Common myeloid progenitor, CD34-positive (primary cell): ENCODE measurements around the gene MTAP.

ENCODE experiments used
- CTCF ChIA-PET: fragments of 350-600 bp; sonication (Branson Sonifier 250); formaldehyde crosslinking; loops from one replicate; lab custom pipeline; 2021; ENCODE audit warnings: antibody characterized with exemption; lab: Charles Lee
- POLR2A ChIA-PET: fragments of 350-600 bp; sonication (Branson Sonifier 250); formaldehyde crosslinking; loops from one replicate; lab custom pipeline; 2021; ENCODE audit warnings: antibody characterized with exemption; lab: Charles Lee
- DNase-seq, 3 donors: peaks; one replicate each; pipeline versions ENCODE4 v3.0.0 to v3.0.0-alpha.2; 2013
- H3K27ac ChIP-seq, 2 experiments: 1 replicate in 1 of 2; 2 replicates in 1 of 2; pipeline ENCODE4 v1.7.0; 2013; ENCODE audit warnings: inconsistent platforms in 2 of 2, low read length in 2 of 2, mild to moderate bottlenecking in 2 of 2, low read depth in 1 of 2, moderate library complexity in 1 of 2; ENCODE audit not compliant: severe bottlenecking in 2 of 2, insufficient read depth in 1 of 2, poor library complexity in 1 of 2
- H3K27me3 ChIP-seq, 5 experiments: replicated peaks in 2 of 5; 1 replicate in 3 of 5; 2 replicates in 2 of 5; pipeline versions ENCODE4 v1.6.1 to v1.7.0; 2013; ENCODE audit warnings: low read length in 4 of 5, mild to moderate bottlenecking in 2 of 5, moderate library complexity in 2 of 5, inconsistent platforms in 1 of 5; ENCODE audit not compliant: insufficient read depth in 5 of 5, control insufficient read depth in 4 of 5
- H3K36me3 ChIP-seq, 4 experiments: 1 replicate in 2 of 4; 2 replicates in 2 of 4; pipeline versions ENCODE4 v1.6.1 to v1.7.0; 2013; ENCODE audit warnings: low read length in 3 of 4, control low read depth in 1 of 4, mild to moderate bottlenecking in 1 of 4; ENCODE audit not compliant: control insufficient read depth in 4 of 4, insufficient read depth in 4 of 4
- H3K4me1 ChIP-seq, 4 experiments: 1 replicate in 3 of 4; 2 replicates in 1 of 4; pipeline versions ENCODE4 v1.6.1 to v1.7.1; 2013; ENCODE audit warnings: low read length in 3 of 4, mild to moderate bottlenecking in 3 of 4, control low read depth in 1 of 4, inconsistent platforms in 1 of 4, moderate library complexity in 1 of 4; ENCODE audit not compliant: control insufficient read depth in 4 of 4, insufficient read depth in 4 of 4; ENCODE audit errors: control extremely low read depth in 1 of 4
- H3K4me3 ChIP-seq, 7 experiments: 1 replicate in 4 of 7; 2 replicates in 3 of 7; pipeline versions ENCODE4 v1.5.1 to v1.7.0; 2013; ENCODE audit warnings: mild to moderate bottlenecking in 7 of 7, low read length in 6 of 7, moderate library complexity in 6 of 7, inconsistent platforms in 2 of 7, low read depth in 2 of 7, control low read depth in 1 of 7; ENCODE audit not compliant: insufficient read depth in 4 of 7, control insufficient read depth in 1 of 7; ENCODE audit errors: extremely low read depth in 1 of 7
- H3K9me3 ChIP-seq, 5 experiments: 1 replicate in 4 of 5; 2 replicates in 1 of 5; pipeline versions ENCODE4 v1.6.1 to v1.7.1; 2013; ENCODE audit warnings: low read length in 4 of 5, mild to moderate bottlenecking in 2 of 5, inconsistent platforms in 1 of 5, low read depth in 1 of 5, moderate library complexity in 1 of 5; ENCODE audit not compliant: control insufficient read depth in 4 of 5, insufficient read depth in 2 of 5; ENCODE audit errors: control extremely low read depth in 1 of 5
- WGBS: methylation state at CpG from one replicate; pipeline ENCODE4 v1.1.5; 2013; ENCODE audit not compliant: insufficient coverage; 5-methylcytosine and 5-hydroxymethylcytosine counted together

Gene MTAP

DNA sequence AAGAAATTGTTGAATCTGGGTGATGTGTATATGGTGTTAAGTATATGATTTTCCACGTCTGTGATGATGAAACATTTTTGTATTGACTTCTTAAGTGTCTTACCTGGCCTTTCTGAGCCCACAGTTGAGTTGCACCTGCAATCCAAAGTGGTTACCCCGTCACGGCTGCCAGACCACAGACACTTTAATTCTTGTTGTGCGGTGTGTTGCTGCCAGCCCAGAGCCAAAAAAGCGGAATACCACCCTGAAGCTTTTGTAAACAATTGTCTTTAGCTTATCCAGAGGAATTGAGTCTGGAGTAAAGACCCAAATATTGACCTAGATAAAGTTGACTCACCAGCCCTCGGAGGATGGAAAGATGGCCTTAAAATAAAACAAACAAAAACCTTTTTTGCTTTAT lies 35.1 kb downstream of the MTAP start:
- Histone ChIP-seq H3K4me1 (no peaks in the 10 kb centered on the region), H3K4me3 (no peak overlapping the region), H3K36me3 (peaks cover 58 to 93% (median 76%) of the 10 kb centered on the region in 4 experiments), H3K9me3 (peaks cover 0 to 44% (median 13%) of the 10 kb centered on the region in 5 experiments), H3K27ac (no peak overlapping the region), H3K27me3 (no peaks in the 10 kb centered on the region)
- no peak for DNase-seq
- ChIA-PET POLR2A (no interaction called here), CTCF (interaction anchor here (1.5 kb wide), 1 partner anchor 12 kb away, joined by 3 read pairs; no protein-coding TSS in a partner anchor)
- 97% methylated on average over 5 of the region's 6 CpGs for WGBS

DNA sequence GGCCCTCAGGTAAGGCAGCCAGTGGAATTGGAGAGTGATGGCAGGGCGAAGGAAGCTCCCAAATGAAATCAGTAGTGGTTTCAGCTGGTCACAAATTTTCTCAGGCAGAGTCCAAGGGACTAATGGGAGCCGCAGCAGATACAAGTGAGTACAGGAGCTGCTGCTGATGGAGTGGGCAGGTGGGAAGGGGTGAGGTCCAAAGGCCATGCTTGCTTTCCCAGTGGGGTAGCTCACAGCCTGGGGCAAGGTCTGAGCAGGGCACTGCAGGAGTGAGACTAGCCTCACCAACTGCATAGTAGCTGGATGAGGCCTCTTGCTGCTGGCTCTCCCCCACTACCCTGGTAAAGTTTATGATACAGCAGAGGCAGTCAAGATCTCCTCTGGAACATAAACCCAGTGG lies 38.2 kb downstream of the MTAP start:
- POLR2A ChIA-PET = no interaction called here

DNA sequence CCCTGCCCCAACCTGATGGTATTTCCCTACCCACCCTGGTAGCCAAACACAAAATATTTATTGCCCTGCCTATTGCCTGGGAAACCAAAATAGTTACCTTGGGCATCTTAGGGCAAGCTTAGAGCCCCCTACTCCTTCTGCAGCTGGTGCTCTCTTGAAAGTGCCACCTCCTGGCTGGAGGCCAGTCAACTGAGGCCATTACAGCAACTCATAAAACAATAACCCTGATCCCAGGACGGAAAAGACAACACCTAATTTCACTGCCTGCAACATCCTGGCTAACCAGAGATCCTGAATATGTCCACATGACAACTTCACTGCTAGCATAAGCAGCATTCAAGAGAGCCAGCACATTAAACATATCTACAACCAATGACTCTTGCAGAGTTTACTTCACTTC lies 38.7 kb downstream of the MTAP start:
- Histone ChIP-seq H3K27me3 (no peaks in the 10 kb centered on the region), H3K36me3 (peaks cover 36 to 57% (median 49%) of the 10 kb centered on the region in 4 experiments), H3K27ac (no peak overlapping the region), H3K9me3 (peaks cover 4 to 43% (median 11%) of the 10 kb centered on the region in 5 experiments), H3K4me1 (no peaks in the 10 kb centered on the region), H3K4me3 (peak overlapping the region in 1 of 7 experiments; percentile 47)
- ChIA-PET CTCF (interaction anchor here (0.6 to 1.1 kb wide), 2 partner anchors 25 to 285 kb away, joined by 3 read pairs; no protein-coding TSS in a partner anchor), POLR2A (no interaction called here)
- DNase-seq = no peak
- 100% methylated on average over 1 of the region's 1 CpG for WGBS

More for the DNA sequence above, 38.2 kb downstream of the MTAP start:
- Histone ChIP-seq H3K9me3 (peaks cover 2 to 43% (median 11%) of the 10 kb centered on the region in 5 experiments), H3K4me1 (no peaks in the 10 kb centered on the region), H3K4me3 (no peak overlapping the region), H3K36me3 (peaks cover 36 to 62% (median 52%) of the 10 kb centered on the region in 4 experiments), H3K27ac (no peak overlapping the region), H3K27me3 (no peaks in the 10 kb centered on the region)
- 100% methylated on average over 2 of the region's 2 CpGs for WGBS
- DNase-seq = no peak
- CTCF ChIA-PET = interaction anchor here (0.6 to 1.1 kb wide), 2 partner anchors 24 to 285 kb away, joined by 3 read pairs; no protein-coding TSS in a partner anchor

DNA sequence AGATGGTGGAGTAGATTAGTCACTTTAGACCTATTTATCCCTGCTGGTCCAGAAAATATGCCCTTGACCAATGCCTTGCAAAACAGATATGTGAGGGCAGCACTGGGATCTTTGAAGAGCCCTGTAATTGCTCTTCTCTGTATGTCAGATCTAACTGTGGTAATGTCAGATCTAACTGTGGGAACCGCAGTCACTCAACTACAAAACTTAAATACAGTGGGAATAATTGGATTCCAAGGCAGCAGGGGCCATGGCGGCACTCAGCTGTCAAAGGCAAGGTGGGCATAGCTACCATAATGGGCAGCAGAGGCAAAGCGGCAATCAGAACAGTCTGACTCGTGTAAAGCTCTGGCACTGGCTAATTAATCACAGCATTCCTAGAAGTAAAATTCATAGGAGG lies 46.2 kb downstream of the MTAP start:
- ChIA-PET CTCF (no interaction called here), POLR2A (no interaction called here)
- WGBS = 95% methylated on average over 4 of the region's 4 CpGs

GRCh38 chr9:21852754-21853153 lies 50.3 kb downstream of the MTAP start:
- WGBS = 100% methylated on average over 1 of the region's 3 CpGs
- H3K9me3 ChIP-seq = peaks cover 0 to 11% (median 7%) of the 10 kb centered on the region in 5 experiments
- H3K36me3 ChIP-seq = peaks cover 13 to 66% (median 44%) of the 10 kb centered on the region in 4 experiments
- H3K27ac ChIP-seq = no peak overlapping the region
- H3K4me1 ChIP-seq = no peaks in the 10 kb centered on the region
- DNase-seq = no peak
- no peak overlapping the region for H3K4me3 ChIP-seq
- CTCF ChIA-PET = no interaction called here
- POLR2A ChIA-PET = no interaction called here
- H3K27me3 ChIP-seq = no peaks in the 10 kb centered on the region

More for the DNA sequence above, 46.2 kb downstream of the MTAP start:
- DNase-seq = no peak
- peaks cover 0 to 19% (median 10%) of the 10 kb centered on the region in 5 experiments for H3K9me3 ChIP-seq
- peaks cover 5 to 37% (median 18%) of the 10 kb centered on the region in 4 experiments for H3K36me3 ChIP-seq
- H3K27me3 ChIP-seq = no peaks in the 10 kb centered on the region
- no peak overlapping the region for H3K27ac ChIP-seq
- H3K4me1 ChIP-seq = no peaks in the 10 kb centered on the region
- H3K4me3 ChIP-seq = peak overlapping the region in 1 of 7 experiments; percentile 13

GRCh38 chr9:21853414-21853813 lies 51.0 kb downstream of the MTAP start:
- ChIA-PET CTCF (no interaction called here), POLR2A (no interaction called here)
- Histone ChIP-seq H3K9me3 (peaks cover 0 to 5% (median 4%) of the 10 kb centered on the region in 5 experiments), H3K27me3 (no peaks in the 10 kb centered on the region), H3K4me1 (no peaks in the 10 kb centered on the region), H3K4me3 (no peak overlapping the region), H3K36me3 (peaks cover 17 to 69% (median 45%) of the 10 kb centered on the region in 4 experiments), H3K27ac (no peak overlapping the region)
- no peak for DNase-seq
- no CpG with 5 or more reads among the region's 2 CpGs for WGBS

GRCh38 chr9:21854119-21854518 lies 51.7 kb downstream of the MTAP start:
- no peaks in the 10 kb centered on the region for H3K27me3 ChIP-seq
- H3K27ac ChIP-seq = no peak overlapping the region
- peaks cover 22 to 69% (median 48%) of the 10 kb centered on the region in 4 experiments for H3K36me3 ChIP-seq
- H3K4me1 ChIP-seq = no peaks in the 10 kb centered on the region
- ChIA-PET CTCF (no interaction called here), POLR2A (no interaction called here)
- H3K9me3 ChIP-seq = no peaks in the 10 kb centered on the region
- no peak overlapping the region for H3K4me3 ChIP-seq
- 95% methylated on average over 4 of the region's 4 CpGs for WGBS
- DNase-seq = no peak
